T-helper 2 cell (primary cell): ENCODE data around the gene FGF22.
"Not testable (repeated sequence)": the region's sequence is repeated elsewhere in the genome, so short reads cannot be mapped to it uniquely, and the experiment has no call there.

ENCODE experiments used
- DNase-seq, 5 experiments: peaks; one replicate each; pipeline versions ENCODE4 v3.0.0 to v3.0.0-alpha.2; 2012 to 2022

Gene FGF22

DNA sequence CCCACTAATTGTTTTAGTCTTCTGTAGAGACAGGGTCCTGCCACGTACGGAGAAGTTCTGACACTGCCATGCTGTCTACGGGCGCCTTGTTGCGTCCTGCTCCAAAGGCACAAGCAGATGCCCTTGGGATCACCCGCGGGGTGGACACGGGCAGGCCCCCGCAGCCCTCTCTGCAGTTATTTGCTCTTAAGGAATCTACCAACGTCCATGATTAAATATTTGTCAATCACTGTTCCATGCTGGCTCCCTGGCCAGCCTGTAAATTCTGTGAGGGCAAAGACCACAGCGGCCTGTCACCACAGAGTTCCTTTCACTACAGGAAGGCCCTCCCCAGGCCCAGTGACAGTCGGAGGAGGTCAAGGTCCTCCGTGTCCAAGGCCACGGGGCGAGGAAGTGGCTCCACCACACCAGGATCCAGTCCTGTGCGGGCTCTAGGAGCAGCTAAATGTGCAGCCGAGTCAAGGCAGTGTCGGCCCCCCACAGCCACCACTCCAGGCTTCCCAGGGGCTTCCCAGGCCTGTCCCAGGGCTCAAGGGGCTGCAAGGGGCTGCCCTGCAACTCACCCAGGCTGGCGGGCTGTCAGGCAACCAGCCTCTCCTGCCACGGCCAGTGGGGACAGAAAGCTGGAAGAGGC, 21.2 kb downstream of the FGF22 start:
- no peak for DNase-seq

- peak in 4 of 5 experiments; percentile 40 to 85 (median 68) for DNase-seq
Observed at GRCh38 chr19:661427-662196, 21.9 kb downstream of the FGF22 start.

GRCh38 chr19:662207-662961, 22.7 kb downstream of the FGF22 start:
- peak; percentile 37 to 75 (median 63) for DNase-seq

DNA sequence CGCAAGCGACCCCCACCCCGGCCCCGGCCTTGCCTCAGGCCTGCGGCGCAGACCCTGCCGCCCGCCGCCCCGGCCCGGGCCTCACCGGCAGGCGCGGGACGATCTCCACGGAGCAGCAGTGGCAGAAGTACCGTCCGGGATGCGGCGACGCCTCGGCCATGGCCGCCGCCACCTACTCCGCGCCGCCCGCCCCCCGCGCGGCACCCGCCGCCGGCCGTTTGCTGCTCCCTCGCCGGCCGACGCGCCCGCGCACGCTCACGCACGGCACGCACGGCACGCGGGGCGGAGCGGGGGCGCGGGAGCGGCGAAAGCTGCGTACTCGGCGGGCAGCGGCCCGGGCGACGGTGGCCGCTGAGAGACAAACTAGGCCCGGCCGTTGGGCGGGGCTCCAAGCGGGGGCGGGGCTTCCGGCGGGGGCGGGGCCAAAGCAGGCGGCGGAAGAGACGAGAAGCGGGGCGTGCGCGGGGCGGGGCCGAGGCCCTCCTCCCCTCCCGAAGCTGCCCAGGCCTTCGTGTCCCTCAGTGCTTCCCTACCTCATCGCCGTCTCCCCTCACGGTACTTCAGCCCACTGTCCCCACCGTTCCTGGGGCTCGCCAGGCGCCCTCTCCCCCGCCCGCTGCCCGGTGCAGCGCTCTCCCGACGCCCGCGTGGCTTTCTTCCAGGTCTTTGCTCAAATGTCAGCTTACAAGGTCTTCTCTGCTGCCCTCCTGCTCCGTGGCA, 23.4 kb downstream of the FGF22 start, which contains the start of gene RNF126:
RNF126 (minus strand) TSS at position 253 of the 720 bp plus-strand sequence; CDS start at position 160, 93 bp downstream.
- DNase-seq: peak; percentile 79 to 97 (median 93)

DNA sequence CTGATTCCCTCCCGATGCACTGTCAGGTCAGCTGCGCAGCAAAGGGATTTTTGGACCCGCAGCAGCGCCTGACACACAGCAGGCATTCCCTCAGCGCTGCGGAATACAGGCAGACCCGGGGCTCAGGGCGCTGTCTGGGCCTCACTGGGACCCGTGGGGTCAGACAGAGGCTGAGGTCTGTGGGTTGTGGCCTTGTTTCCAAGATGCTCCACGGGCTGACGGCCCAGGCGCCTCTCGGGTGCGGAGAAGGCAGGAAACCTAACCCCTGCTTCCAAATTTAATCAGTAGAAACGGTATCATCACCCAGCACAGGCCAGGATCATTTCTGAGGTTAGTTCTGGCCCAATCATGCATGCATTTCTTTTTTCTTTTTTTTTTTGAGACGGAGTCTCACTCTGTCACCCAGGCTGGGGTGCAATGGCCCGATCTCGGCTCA, 24.0 kb downstream of the FGF22 start:
- no peak for DNase-seq

DNA sequence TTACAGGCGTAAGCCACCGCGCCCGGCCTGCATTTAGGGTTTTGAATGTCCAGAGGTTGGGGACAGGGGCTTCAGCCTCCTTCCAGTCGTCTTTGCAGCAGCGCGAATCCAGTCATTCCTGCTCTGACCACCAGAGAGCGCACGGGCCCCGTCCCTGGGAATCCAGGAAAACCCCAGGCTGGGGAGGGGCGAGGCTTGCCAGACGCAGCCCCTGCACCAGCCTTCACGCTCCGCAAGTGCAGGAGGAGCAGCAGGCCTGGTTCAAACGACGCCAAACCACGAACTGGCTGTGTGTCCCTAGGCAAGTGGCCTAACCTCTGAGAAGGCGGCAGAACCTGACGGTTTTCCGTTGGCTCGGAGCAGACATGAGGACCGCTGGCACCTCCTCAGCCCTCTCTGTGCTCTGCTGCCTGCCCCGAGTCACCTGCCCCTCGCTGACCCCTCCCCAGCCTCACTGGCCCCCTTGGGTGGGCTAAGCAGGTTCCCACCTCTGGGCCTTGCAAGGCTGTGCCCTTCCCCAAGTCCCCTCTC, 25.3 kb downstream of the FGF22 start:
- peak; percentile 62 to 78 (median 73) for DNase-seq

GRCh38 chr19:666985-667573, 27.4 kb downstream of the FGF22 start:
- not testable (repeated sequence) for DNase-seq

DNA sequence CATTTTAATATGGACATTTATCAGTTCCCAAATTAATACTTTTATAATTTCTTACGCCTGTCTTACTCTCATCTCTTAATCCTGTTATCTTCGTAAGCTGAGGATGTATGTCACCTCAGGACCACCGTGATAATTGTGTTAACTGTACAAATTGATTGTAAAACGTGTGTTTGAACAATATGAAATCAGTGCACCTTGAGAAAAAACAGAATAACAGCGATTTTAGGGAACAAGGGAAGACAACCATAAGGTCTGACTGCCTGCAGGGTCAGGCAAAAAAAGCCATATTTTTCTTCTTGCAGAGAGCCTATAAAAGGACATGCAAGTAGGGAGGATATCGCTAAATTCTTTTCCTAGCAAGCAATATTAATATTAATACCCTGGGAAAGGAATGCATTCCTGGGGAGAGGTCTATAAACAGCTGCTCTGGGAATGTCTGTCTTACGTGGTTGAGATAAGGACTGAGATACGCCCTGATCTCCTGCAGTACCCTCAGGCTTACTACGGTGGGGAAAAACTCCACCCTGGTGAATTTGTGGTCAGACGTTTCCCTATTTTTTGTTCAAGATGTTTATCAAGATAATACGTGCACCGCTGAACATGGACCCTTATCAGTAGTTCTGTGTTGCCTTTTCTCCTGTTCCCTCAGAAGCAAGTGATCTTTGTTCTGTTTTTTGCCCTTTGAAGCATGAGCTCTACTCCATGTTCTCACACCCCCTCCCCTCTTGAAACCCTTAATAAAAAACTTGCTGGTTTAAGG, 29.2 kb downstream of the FGF22 start:
- not testable (repeated sequence) for DNase-seq

- no peak for DNase-seq
Observed at GRCh38 chr19:670609-671075, 31.0 kb downstream of the FGF22 start.

- DNase-seq: no peak
Observed at GRCh38 chr19:674282-675151, 34.8 kb downstream of the FGF22 start.

- DNase-seq: no peak
Observed at GRCh38 chr19:676007-676338, 36.3 kb downstream of the FGF22 start.

- DNase-seq: no peak
Observed at GRCh38 chr19:676339-677105, 36.8 kb downstream of the FGF22 start, which contains the start of gene FSTL3. TSS of gene FSTL3 (plus strand) at chr19:676392. CDS start at chr19:676424, 32 bp downstream.

GRCh38 chr19:677201-677600, 37.5 kb downstream of the FGF22 start:
- no peak for DNase-seq

GRCh38 chr19:677601-678436, 38.1 kb downstream of the FGF22 start:
- DNase-seq: no peak

DNA sequence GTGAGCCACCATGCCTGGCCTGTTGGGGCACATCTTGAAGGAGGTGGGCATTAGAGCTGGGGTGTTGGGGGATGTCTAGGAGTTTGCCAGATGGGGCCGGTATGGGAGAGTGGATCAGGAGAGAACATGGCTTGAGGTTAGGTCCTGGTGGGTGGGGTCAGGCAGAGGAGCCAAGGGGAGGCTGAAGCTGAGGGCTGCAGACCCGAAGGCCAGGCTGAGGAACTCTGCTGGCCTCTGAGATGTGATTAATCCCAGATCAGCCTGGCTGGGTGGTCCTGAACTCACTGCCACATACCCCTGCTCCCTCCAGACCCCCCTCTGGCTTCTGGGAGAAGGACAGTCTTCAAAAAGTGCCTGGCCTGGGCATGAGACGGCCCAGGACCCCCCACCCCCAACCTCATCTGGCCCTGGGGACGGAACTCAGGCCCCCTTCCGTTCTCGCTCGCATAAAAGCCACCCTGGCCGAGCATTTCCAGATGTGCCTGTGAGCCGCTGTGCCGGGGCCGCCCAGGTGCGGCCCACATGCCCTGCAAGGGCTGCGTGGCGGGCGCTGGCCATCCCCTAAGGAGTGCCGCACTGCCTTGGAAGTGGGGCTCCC, 39.2 kb downstream of the FGF22 start:
- no peak for DNase-seq

GRCh38 chr19:679418-680286, 40.0 kb downstream of the FGF22 start:
- peak in 1 of 5 experiments; percentile 51 for DNase-seq
